Ishikawa (cell line): ENCODE results near the gene SRBD1.

ENCODE experiments used
- CEBPB ChIP-seq: IDR thresholded peaks from 2 replicates; pipeline ENCODE4 v1.6.1; 2012
- CREB1 ChIP-seq: IDR thresholded peaks from 2 replicates; pipeline ENCODE4 v1.6.1; 2012; ENCODE audit warnings: low read depth
- EGR1 ChIP-seq: IDR thresholded peaks from 2 replicates; pipeline ENCODE4 v1.6.1; 2012
- EP300 ChIP-seq: IDR thresholded peaks from 2 replicates; pipeline ENCODE4 v1.6.1; 2012; ENCODE audit warnings: borderline replicate concordance
- FOXM1 ChIP-seq: IDR thresholded peaks from 2 replicates; pipeline ENCODE4 v1.6.1; 2012; ENCODE audit warnings: low read depth, borderline replicate concordance
- MAX ChIP-seq: IDR thresholded peaks from 2 replicates; pipeline ENCODE4 v1.6.1; 2012
- RAD21 ChIP-seq: IDR thresholded peaks from 2 replicates; pipeline ENCODE4 v1.6.1; 2012; ENCODE audit warnings: low read depth
- TAF1 ChIP-seq: IDR thresholded peaks from 2 replicates; pipeline ENCODE4 v1.6.1; 2012; ENCODE audit warnings: low read depth, mild to moderate bottlenecking
- TCF12 ChIP-seq: IDR thresholded peaks from 2 replicates; pipeline ENCODE4 v1.6.1; 2012; ENCODE audit warnings: low read depth
- TEAD4 ChIP-seq: IDR thresholded peaks from 2 replicates; pipeline ENCODE4 v1.6.1; 2012
- USF1 ChIP-seq: IDR thresholded peaks from 2 replicates; pipeline ENCODE4 v1.6.1; 2012
- YY1 ChIP-seq: IDR thresholded peaks from 2 replicates; pipeline ENCODE4 v1.6.1; 2012; ENCODE audit warnings: low read depth
- ZBTB7A ChIP-seq: IDR thresholded peaks from 2 replicates; pipeline ENCODE4 v1.6.1; 2012; ENCODE audit warnings: low read depth
- TF ChIP-seq, protein P1 (sequence below): IDR thresholded peaks from 2 replicates; pipeline ENCODE4 v1.6.1; 2012; ENCODE audit warnings: low read depth, mild to moderate bottlenecking

- TF ChIP-seq TAF1 (no peak), EP300 (no peak), YY1 (no peak), FOXM1 (no peak), RAD21 (no peak), CEBPB (no peak), TCF12 (no peak), CREB1 (no peak), MAX (no peak), ZBTB7A (no peak), TEAD4 (no peak), EGR1 (no peak), USF1 (no peak)
- TF ChIP-seq, protein P1, sequence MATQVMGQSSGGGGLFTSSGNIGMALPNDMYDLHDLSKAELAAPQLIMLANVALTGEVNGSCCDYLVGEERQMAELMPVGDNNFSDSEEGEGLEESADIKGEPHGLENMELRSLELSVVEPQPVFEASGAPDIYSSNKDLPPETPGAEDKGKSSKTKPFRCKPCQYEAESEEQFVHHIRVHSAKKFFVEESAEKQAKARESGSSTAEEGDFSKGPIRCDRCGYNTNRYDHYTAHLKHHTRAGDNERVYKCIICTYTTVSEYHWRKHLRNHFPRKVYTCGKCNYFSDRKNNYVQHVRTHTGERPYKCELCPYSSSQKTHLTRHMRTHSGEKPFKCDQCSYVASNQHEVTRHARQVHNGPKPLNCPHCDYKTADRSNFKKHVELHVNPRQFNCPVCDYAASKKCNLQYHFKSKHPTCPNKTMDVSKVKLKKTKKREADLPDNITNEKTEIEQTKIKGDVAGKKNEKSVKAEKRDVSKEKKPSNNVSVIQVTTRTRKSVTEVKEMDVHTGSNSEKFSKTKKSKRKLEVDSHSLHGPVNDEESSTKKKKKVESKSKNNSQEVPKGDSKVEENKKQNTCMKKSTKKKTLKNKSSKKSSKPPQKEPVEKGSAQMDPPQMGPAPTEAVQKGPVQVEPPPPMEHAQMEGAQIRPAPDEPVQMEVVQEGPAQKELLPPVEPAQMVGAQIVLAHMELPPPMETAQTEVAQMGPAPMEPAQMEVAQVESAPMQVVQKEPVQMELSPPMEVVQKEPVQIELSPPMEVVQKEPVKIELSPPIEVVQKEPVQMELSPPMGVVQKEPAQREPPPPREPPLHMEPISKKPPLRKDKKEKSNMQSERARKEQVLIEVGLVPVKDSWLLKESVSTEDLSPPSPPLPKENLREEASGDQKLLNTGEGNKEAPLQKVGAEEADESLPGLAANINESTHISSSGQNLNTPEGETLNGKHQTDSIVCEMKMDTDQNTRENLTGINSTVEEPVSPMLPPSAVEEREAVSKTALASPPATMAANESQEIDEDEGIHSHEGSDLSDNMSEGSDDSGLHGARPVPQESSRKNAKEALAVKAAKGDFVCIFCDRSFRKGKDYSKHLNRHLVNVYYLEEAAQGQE: no peak
These were observed 175.8 kb downstream of the SRBD1 start for GRCh38 chr2:45435316-45435715.
